HG02798 (cell line): ENCODE results near the gene CIDEB.

Experiments
- ATAC-seq: cut with Tn5 transposase; IDR thresholded peaks from one replicate; pipeline ENCODE4 v1.9.1; 2021; ENCODE audit warnings: mild to moderate bottlenecking; ENCODE audit not compliant: unreplicated experiment, poor library complexity

CIDEB gene

GRCh38 chr14:24314377-24315193, 6.8 kb upstream of the CIDEB start:
- no peak for ATAC-seq

GRCh38 chr14:24313913-24314312, 6.1 kb upstream of the CIDEB start:
- ATAC-seq, result no peak

GRCh38 chr14:24312736-24313507, 5.1 kb upstream of the CIDEB start:
- no peak for ATAC-seq

GRCh38 chr14:24311837-24312615, 4.2 kb upstream of the CIDEB start:
- no peak for ATAC-seq

GRCh38 chr14:24310646-24311604, 3.1 kb upstream of the CIDEB start, which contains the start of gene LTB4R:
Gene LTB4R (plus strand): TSS chr14:24311502. CDS start chr14:24315652, 4,150 bp downstream.
- peak; percentile 76 for ATAC-seq

- no peak for ATAC-seq
Measured at GRCh38 chr14:24310265-24310645, 2.5 kb upstream of the CIDEB start.

GRCh38 chr14:24309538-24310264, 1.9 kb upstream of the CIDEB start, which contains the start of gene LTB4R2:
Gene LTB4R2 (plus strand): TSS chr14:24310140. CDS start chr14:24310665, 525 bp downstream.
- no peak for ATAC-seq

- ATAC-seq, result no peak
Measured at GRCh38 chr14:24308342-24309124, 756 bp upstream of the CIDEB start.

- no peak for ATAC-seq
Measured at GRCh38 chr14:24307156-24307574, 612 bp downstream of the CIDEB start.

GRCh38 chr14:24304019-24304387, 3.8 kb downstream of the CIDEB start:
- no peak for ATAC-seq

- no peak for ATAC-seq
Measured at GRCh38 chr14:24300326-24300980, 7.3 kb downstream of the CIDEB start.

- peak; percentile 87 for ATAC-seq
Measured at GRCh38 chr14:24299255-24300191, 8.3 kb downstream of the CIDEB start, which contains the start of the genes DHRS1 and NOP9. Gene DHRS1 (minus strand): TSS chr14:24299780. CDS start chr14:24299106, 674 bp downstream. Gene NOP9 (plus strand): TSS chr14:24299850. CDS start chr14:24299955, 105 bp downstream.

GRCh38 chr14:24298892-24299254, 8.9 kb downstream of the CIDEB start:
- ATAC-seq, result peak; percentile 7

- ATAC-seq, result peak; percentile 2
Measured at GRCh38 chr14:24297190-24297964, 10.4 kb downstream of the CIDEB start.

GRCh38 chr14:24296341-24297157, 11.2 kb downstream of the CIDEB start:
- ATAC-seq, result peak; percentile 36
